ENCODE measurements around the gene MAGOH.
A peak's percentile ranks its signal among the peaks of the same experiment; 100 is the strongest.

Gene MAGOH

DNA sequence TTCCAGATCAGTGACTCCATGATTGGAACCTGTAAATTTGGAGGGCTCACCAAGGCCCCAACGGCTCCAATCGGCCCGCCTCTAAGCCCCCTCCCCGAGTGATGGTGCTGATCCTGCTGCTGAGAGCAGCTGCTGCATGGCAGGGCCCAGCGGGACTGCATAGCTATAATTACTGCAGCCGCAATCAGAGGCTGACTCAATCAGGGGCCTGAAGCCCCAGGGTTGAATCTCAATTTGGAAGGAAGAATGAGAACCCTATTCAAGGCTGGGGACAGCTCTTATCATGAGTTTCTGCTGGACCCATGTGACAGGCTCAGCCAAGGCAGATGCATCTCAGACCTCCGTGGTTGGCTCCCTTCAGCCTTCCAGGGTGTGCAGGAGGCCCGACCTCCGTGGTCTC is 42.8 kb upstream of the MAGOH start:
- Histone ChIP-seq H3K36me3 (ENCODE audit: control insufficient read depth, insufficient read depth, low read length) (peaks cover 22% of the 10 kb centered on the region), H3K27me3 (replicated peaks; ENCODE audit: control insufficient read depth, insufficient read depth, low read length) (no peaks in the 10 kb centered on the region), H3K4me3 (replicated peaks; ENCODE audit: low read depth, low read length) (no peak overlapping the region)
- DNase-seq (ENCODE audit: extremely low read depth, insufficient read length), result no peak
- TF ChIP-seq, protein P1, sequence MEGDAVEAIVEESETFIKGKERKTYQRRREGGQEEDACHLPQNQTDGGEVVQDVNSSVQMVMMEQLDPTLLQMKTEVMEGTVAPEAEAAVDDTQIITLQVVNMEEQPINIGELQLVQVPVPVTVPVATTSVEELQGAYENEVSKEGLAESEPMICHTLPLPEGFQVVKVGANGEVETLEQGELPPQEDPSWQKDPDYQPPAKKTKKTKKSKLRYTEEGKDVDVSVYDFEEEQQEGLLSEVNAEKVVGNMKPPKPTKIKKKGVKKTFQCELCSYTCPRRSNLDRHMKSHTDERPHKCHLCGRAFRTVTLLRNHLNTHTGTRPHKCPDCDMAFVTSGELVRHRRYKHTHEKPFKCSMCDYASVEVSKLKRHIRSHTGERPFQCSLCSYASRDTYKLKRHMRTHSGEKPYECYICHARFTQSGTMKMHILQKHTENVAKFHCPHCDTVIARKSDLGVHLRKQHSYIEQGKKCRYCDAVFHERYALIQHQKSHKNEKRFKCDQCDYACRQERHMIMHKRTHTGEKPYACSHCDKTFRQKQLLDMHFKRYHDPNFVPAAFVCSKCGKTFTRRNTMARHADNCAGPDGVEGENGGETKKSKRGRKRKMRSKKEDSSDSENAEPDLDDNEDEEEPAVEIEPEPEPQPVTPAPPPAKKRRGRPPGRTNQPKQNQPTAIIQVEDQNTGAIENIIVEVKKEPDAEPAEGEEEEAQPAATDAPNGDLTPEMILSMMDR (IDR thresholded peaks at IDR 0.05; ENCODE audit: insufficient read depth, low read length, poor library complexity, severe bottlenecking), result no peak

DNA sequence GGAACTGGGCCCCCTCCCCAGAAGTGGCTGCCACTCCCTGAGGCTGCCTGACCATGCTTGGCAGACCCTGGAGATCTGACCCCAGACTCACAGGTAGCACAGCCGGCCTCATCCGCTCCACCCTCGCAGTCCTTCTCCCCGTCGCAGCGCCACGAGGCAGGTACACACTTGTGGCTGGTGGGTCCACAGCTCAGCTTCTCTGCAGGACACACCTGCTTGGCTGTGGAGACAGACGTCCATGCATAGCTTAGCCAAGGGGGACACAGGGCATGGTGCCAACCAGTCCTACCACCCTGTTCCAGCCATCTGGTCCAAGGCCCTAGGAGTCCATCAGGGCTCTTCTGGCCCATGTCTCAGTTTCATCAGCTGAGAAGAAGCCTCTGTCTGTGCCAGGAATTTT is 42.2 kb upstream of the MAGOH start:
- peaks cover 24% of the 10 kb centered on the region for H3K36me3 ChIP-seq (ENCODE audit: control insufficient read depth, insufficient read depth, low read length)
- H3K27me3 ChIP-seq (replicated peaks; ENCODE audit: control insufficient read depth, insufficient read depth, low read length), result no peaks in the 10 kb centered on the region
- TF ChIP-seq, protein P1 (IDR thresholded peaks at IDR 0.05; ENCODE audit: insufficient read depth, low read length, poor library complexity, severe bottlenecking), result no peak
- H3K4me3 ChIP-seq (replicated peaks; ENCODE audit: low read depth, low read length), result no peak overlapping the region
- DNase-seq (ENCODE audit: extremely low read depth, insufficient read length), result no peak

GRCh38 chr1:53279296-53280200 is 41.2 kb upstream of the MAGOH start:
- no peak for DNase-seq (ENCODE audit: extremely low read depth, insufficient read length)
- Histone ChIP-seq H3K27me3 (replicated peaks; ENCODE audit: control insufficient read depth, insufficient read depth, low read length) (no peaks in the 10 kb centered on the region), H3K4me3 (replicated peaks; ENCODE audit: low read depth, low read length) (no peak overlapping the region), H3K36me3 (ENCODE audit: control insufficient read depth, insufficient read depth, low read length) (peaks cover 26% of the 10 kb centered on the region)
- TF ChIP-seq, protein P1 (IDR thresholded peaks at IDR 0.05; ENCODE audit: insufficient read depth, low read length, poor library complexity, severe bottlenecking), result no peak

DNA sequence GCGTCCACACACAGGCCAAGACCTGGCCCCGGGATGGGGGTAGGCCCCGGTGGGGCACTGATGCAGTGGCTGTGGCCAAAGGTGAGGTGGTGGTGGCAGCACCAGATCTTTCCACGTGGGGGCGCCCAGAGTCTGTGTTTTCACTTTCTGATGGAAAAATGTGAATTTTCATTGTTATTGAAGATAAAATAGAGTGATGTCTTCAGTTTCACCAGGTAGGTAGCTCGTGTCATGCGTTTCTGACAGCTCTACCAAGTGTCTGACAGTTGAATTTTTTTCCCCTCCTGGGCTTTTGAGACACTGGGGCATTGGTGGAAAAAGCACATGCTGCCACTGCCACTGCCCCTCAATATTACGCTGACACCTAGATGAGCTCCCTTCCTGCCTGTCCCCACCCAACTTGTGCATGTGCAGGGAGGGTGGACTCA is 40.0 kb upstream of the MAGOH start:
- DNase-seq (ENCODE audit: extremely low read depth, insufficient read length), result no peak

DNA sequence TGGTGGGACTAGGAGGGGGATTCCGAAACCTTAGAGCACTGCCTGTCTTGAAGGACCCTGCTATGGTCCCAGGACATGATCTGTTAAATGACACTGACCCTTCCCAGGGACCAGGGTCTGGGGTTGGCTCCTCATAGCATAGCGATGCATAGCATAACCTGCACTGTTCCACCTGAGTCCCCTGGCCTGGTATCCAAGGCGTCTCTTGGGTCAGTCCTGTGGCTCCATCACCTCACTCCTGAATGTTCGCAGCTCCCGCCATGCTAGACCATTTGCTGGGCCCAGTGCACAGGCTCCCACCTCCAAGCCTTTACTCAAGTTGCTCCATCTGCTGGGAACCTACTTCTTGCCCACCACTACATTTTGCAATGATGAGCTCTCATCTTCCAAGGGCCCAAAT is 39.0 kb upstream of the MAGOH start:
- no peak for DNase-seq (ENCODE audit: extremely low read depth, insufficient read length)
- H3K27me3 ChIP-seq (replicated peaks; ENCODE audit: control insufficient read depth, insufficient read depth, low read length), result no peaks in the 10 kb centered on the region
- H3K36me3 ChIP-seq (ENCODE audit: control insufficient read depth, insufficient read depth, low read length), result peaks cover 32% of the 10 kb centered on the region
- TF ChIP-seq, protein P1 (IDR thresholded peaks at IDR 0.05; ENCODE audit: insufficient read depth, low read length, poor library complexity, severe bottlenecking), result no peak
- no peak overlapping the region for H3K4me3 ChIP-seq (replicated peaks; ENCODE audit: low read depth, low read length)

More for the DNA sequence above, 40.0 kb upstream of the MAGOH start:
- no peaks in the 10 kb centered on the region for H3K27me3 ChIP-seq (replicated peaks; ENCODE audit: control insufficient read depth, insufficient read depth, low read length)
- peaks cover 30% of the 10 kb centered on the region for H3K36me3 ChIP-seq (ENCODE audit: control insufficient read depth, insufficient read depth, low read length)
- TF ChIP-seq, protein P1 (IDR thresholded peaks at IDR 0.05; ENCODE audit: insufficient read depth, low read length, poor library complexity, severe bottlenecking), result peak; percentile 77
- no peak overlapping the region for H3K4me3 ChIP-seq (replicated peaks; ENCODE audit: low read depth, low read length)
